Activated naive CD4-positive, alpha-beta T cell treated with anti-CD3 and anti-CD28 coated beads, Interleukin-2, amount 10 ng/mL, durations not matched to agents 7 days and 5 days (primary cell): ENCODE measurements around the gene SLC2A11.
"Not testable (repeated sequence)": the region's sequence is repeated elsewhere in the genome, so short reads cannot be mapped to it uniquely, and the experiment has no call there.

ENCODE experiments used
- CTCF ChIA-PET: fragments of 350-600 bp; sonication (Branson Sonifier 250); formaldehyde crosslinking; loops from one replicate; lab custom pipeline; 2021; ENCODE audit warnings: antibody characterized with exemption; lab: Charles Lee
- DNase-seq: peaks from one replicate; pipeline ENCODE4 v3.0.0-alpha.2; 2020
- H3K27ac Mint-ChIP-seq: one replicate; pipeline ENCODE4 v1.8.0; 2021; ENCODE audit warnings: mild to moderate bottlenecking, moderate library complexity, mixed read lengths
- H3K27me3 Mint-ChIP-seq: one replicate; pipeline ENCODE4 v1.8.0; 2021; ENCODE audit warnings: mild to moderate bottlenecking, mixed read lengths
- H3K36me3 Mint-ChIP-seq: one replicate; pipeline ENCODE4 v1.8.0; 2021; ENCODE audit warnings: mixed read lengths
- H3K4me1 Mint-ChIP-seq: one replicate; pipeline ENCODE4 v1.8.0; 2021; ENCODE audit warnings: mixed read lengths
- H3K4me3 Mint-ChIP-seq: one replicate; pipeline ENCODE4 v1.8.0; 2021; ENCODE audit warnings: mild to moderate bottlenecking, moderate library complexity, mixed read lengths
- H3K9me3 Mint-ChIP-seq: one replicate; pipeline ENCODE4 v1.8.0; 2021; ENCODE audit warnings: mixed read lengths

SLC2A11 gene

DNA sequence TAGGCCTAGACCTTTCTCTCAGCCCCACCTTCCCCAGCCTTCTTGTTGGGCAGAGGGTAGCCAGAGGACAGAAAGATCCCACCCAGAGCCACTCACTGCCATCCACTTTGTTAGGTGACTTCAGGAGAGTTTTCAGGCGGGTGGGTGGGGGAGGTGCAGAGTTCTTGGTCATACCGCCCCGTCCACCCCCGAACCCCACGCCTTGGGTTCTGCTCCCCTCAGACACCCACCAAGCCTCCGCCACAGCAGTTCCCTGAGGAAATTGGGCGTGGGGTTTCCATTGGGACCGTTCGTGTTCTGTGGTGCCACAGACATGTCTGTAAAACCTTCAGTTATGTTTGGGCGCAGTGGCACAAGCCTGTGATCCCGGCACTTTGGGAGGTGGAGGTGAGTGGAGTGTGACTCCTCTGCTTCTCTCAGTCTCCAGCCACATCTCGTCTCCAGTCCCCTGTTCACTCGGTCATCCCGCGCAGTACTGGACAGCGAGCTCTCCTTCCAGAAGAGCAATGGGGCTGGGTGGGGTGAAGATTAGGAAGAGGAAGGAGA is 38.0 kb downstream of the SLC2A11 start:
- CTCF ChIA-PET: interaction anchor here (1.3 kb wide), 1 partner anchor 60 kb away, joined by 3 read pairs; no protein-coding TSS in a partner anchor
- H3K27me3 Mint-ChIP-seq: no peaks in the 10 kb centered on the region
- peaks cover 2% of the 10 kb centered on the region for H3K9me3 Mint-ChIP-seq
- no peak for DNase-seq
- peaks cover 40% of the 10 kb centered on the region for H3K4me1 Mint-ChIP-seq
- H3K36me3 Mint-ChIP-seq: peaks cover 39% of the 10 kb centered on the region
- H3K4me3 Mint-ChIP-seq: peak overlapping the region; percentile 96
- peak overlapping the region; percentile 96 for H3K27ac Mint-ChIP-seq

DNA sequence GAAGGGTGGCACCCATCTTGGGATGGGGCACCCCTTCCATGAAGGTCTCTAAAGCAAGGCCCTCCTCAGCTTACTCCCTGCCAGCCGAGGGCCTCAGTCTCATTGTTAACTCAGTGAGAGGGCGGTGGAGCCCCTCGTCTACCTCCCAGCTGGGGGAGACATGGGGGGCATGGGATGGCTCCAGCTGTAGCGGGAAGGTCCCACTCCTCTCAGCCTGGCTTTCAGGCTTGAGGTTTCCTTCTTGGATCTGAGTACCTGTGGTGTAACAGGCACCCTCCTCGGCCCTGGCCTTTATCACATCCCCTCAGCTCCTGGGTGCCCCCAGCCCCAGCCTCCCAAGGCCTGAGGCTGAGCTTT is 38.5 kb downstream of the SLC2A11 start:
- peaks cover 40% of the 10 kb centered on the region for H3K4me1 Mint-ChIP-seq
- no peak for DNase-seq
- H3K36me3 Mint-ChIP-seq: peaks cover 39% of the 10 kb centered on the region
- H3K9me3 Mint-ChIP-seq: peaks cover 3% of the 10 kb centered on the region
- H3K4me3 Mint-ChIP-seq: peak overlapping the region; percentile 96
- CTCF ChIA-PET: interaction anchor here (1.1 to 1.3 kb wide), 2 partner anchors 60 to 127 kb away, joined by 3 read pairs; no protein-coding TSS in a partner anchor
- H3K27ac Mint-ChIP-seq: peak overlapping the region; percentile 11
- no peaks in the 10 kb centered on the region for H3K27me3 Mint-ChIP-seq

DNA sequence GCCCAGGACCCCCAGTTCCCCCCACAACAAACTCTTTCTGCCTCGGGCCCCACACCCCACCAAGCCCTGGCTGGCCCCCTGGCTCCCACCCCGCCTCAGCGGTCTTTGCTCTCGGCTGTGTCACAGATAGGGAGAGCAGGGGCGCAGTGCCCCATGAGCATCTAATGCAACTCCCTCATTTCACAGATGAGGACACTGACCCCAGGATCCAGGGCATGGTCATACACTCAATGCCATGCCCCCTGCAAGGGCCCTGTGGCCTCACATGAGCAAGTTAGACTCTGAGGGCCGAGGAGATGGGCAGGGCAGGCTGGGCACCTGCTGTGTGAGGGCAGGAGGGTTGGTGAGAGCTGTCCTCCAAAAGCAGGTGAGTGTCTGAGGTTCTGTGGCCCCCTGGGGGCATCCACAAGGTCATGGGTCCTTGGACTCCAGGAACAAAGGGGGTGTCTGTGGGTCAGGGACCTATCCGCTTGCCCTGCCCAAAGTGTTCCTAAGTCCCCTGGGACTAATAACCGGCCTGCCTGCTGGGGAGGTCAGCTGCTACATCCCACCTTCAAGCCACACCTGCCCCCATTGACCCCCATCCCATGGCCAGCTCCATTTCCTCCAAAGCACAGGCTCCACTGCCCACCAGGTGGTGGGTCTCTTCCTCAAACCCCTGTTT is 39.0 kb downstream of the SLC2A11 start:
- Mint-ChIP-seq H3K4me1 (peaks cover 40% of the 10 kb centered on the region), H3K27ac (peak overlapping the region; percentile 45), H3K4me3 (peak overlapping the region; percentile 96), H3K9me3 (peaks cover 3% of the 10 kb centered on the region), H3K27me3 (no peaks in the 10 kb centered on the region), H3K36me3 (peaks cover 39% of the 10 kb centered on the region)
- CTCF ChIA-PET: interaction anchor here (1.1 to 1.3 kb wide), 2 partner anchors 59 to 128 kb away, joined by 3 read pairs; no protein-coding TSS in a partner anchor
- DNase-seq: no peak

DNA sequence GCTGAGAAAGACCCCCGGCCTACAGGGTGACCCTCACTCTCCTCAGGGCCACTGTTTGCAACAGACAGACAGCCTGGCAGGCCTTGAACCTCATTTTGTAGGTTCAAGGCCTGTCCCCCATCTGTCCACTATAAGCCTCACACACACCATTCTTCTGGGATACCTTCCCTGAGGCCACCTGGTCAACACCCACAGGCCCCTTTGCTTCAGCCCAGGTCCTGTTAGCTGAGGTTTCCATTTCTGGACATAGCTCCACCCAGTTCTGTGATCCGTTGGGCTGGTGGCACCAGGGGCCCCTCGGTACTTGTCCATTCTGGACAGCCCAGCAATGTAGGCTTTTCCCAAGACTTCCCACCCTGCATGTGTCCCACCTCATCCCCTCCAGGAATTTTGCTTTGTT is 39.6 kb downstream of the SLC2A11 start:
- peaks cover 39% of the 10 kb centered on the region for H3K36me3 Mint-ChIP-seq
- no peak for DNase-seq
- H3K27ac Mint-ChIP-seq: peak overlapping the region; percentile 45
- peaks cover 3% of the 10 kb centered on the region for H3K9me3 Mint-ChIP-seq
- no peaks in the 10 kb centered on the region for H3K27me3 Mint-ChIP-seq
- H3K4me3 Mint-ChIP-seq: peak overlapping the region; percentile 60
- CTCF ChIA-PET: interaction anchor here (1.1 kb wide), 1 partner anchor 128 kb away, joined by 3 read pairs; no protein-coding TSS in a partner anchor
- peaks cover 37% of the 10 kb centered on the region for H3K4me1 Mint-ChIP-seq

DNA sequence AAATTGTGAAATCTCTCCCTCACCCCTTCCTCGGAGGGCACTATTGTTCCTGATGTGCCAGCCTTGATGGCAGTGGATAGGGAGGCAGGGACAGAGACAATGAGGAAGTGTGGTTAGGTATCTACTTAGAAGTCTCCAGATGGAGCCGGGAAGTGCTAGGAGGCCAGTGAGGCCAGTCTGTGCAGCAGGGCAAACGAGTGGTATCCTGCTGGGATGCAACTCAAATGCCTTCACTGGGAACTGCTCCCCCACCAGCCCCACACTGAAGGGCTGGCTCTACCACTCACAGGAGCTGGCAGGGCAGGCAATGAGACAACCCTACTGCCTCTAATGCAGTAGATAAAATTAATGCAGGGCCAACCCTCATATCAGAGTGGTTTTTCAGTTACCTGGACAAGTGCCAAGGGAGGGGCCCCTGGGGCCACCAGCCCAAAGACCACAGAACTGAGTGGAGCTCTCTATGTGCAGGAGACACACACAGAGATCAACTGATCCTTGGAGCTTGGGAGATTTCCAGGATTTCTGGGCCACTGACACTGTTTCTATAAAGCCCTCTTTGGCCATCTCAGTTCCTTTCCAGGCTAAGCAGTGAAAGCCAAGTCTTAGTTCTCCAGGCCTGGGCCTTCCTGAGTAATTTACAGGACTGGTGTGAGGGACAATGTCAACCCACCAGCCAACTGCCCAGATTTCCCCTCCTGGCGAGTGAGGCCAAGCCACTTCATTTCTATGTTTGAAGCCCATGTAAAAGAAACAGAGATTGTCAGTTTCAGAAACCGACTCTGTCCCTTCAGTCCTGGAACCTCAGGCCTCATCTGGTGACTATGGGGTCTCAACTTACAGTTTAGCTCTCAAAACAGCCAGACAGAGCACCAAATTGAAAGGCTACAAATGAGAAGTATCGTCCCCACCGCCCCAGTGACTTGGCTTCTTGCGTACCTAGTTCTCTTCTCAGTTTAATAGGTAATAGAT is 40.6 kb downstream of the SLC2A11 start:
- CTCF ChIA-PET: no interaction called here
- Mint-ChIP-seq H3K27me3 (no peaks in the 10 kb centered on the region), H3K4me3 (no peak overlapping the region), H3K36me3 (peaks cover 37% of the 10 kb centered on the region), H3K27ac (peak overlapping the region; percentile 65), H3K4me1 (peaks cover 27% of the 10 kb centered on the region), H3K9me3 (peaks cover 3% of the 10 kb centered on the region)
- DNase-seq: no peak

DNA sequence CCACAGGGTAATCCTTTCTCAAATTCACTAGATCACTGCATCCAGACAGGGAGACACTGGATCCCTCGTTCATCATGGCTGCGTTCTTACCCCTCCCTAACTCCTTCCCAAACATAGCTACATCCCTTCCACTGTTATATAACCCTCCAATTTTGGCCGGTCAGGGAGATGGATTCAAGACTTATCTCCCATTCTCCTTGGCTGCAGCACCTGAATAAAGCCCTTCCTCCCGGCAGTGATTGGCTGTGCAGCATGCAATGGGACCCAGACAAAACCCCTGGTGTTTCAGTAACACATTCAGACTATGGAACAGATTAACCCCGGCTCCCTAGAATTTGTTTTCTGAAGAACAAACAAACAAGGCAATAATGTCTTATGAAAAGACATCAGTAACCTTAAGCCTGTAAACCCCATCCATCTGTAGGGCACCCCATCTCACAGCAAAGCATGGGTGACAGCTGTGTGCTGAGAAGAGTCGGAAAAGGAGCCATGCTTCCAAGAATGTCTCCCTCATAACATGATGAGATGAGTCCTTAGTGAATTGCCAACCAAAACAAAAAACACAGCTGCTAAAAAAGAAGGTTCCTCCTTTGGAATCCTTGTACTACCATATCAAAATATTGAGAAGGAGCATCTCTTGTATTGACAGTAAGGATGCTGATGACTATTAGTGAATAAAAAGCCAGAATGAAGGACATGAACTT is 41.5 kb downstream of the SLC2A11 start:
- no peak for DNase-seq
- Mint-ChIP-seq H3K27me3 (no peaks in the 10 kb centered on the region), H3K36me3 (peaks cover 37% of the 10 kb centered on the region), H3K9me3 (peaks cover 3% of the 10 kb centered on the region), H3K4me3 (no peak overlapping the region), H3K27ac (no peak overlapping the region), H3K4me1 (peaks cover 21% of the 10 kb centered on the region)
- CTCF ChIA-PET: no interaction called here

DNA sequence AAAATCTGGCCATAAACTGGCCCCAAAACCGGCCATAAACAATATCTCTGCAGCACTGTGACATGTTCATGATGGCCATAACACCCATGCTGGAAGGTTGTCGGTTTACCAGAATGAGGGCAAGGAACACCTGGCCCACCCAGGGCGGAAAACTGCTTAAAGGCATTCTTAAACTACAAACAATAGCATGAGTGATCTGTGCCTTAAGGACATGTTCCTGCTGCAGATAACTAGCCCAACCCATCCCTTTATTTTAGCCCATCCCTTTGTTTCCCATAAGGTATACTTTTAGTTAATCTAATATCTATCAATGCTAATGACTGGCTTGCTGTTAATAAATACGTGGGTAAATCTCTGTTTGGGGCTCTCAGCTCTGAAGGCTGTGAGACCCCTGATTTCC is 42.6 kb downstream of the SLC2A11 start:
- H3K27ac Mint-ChIP-seq, CTCF ChIA-PET, H3K27me3 Mint-ChIP-seq, H3K9me3 Mint-ChIP-seq, DNase-seq, H3K4me3 Mint-ChIP-seq: not testable (repeated sequence)
- H3K36me3 Mint-ChIP-seq: peaks cover 30% of the 10 kb centered on the region
- H3K4me1 Mint-ChIP-seq: peaks cover 27% of the 10 kb centered on the region

DNA sequence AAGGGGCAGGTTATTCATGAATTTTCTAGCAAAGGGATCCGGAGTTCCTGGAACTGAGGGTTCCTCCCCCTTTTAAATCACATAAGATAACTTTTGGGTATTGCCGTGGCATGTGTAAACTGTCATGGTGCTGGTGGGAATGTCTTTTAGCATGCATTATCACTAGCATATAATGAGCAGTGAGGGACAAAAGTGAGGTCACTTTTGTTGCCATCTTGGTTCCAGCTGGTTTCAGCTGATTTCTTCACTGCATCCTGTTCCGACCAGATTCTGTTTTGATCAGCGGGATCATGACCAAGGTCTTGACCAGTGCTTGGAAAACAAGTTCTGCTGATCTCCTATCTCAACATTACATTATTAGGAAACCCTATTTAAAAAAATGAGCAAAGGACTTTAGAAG is 43.9 kb downstream of the SLC2A11 start:
- CTCF ChIA-PET: no interaction called here
- no peak for DNase-seq
- Mint-ChIP-seq H3K27ac (no peak overlapping the region), H3K4me1 (peaks cover 16% of the 10 kb centered on the region), H3K9me3 (peaks cover 3% of the 10 kb centered on the region), H3K36me3 (peaks cover 22% of the 10 kb centered on the region), H3K27me3 (peaks cover 12% of the 10 kb centered on the region), H3K4me3 (no peak overlapping the region)

DNA sequence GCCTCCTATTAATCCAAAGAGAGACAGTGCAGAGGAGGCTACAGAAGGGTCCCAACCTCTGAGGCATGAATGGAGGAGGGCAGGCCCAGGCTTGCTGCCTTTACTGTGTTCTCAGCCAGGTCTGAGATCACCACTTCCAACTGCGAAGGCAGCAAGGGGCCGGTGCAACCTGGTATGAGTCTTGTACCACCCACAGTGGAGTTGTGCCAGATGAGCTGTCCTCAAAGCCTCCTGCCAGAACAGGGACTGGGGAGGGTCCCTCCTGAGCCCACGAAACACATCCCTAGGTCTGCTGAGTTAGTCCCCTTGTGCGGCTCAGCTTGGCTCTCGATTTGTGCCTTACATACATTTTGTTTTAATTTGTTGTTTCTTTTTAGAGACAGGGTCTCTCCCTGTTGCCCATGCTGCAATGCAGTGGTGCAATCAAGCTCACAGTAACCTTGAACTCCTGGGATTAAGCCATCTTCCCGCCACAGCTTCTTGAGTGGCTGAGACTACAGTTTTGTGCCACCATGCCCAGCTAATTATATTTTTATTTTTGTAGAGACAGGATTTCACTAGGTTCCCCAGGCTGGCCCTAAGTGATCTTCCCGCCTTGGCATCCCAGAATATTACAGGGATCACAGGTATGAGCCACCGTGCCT is 45.8 kb downstream of the SLC2A11 start:
- H3K9me3 Mint-ChIP-seq: peaks cover 3% of the 10 kb centered on the region
- H3K4me1 Mint-ChIP-seq: peaks cover 10% of the 10 kb centered on the region
- H3K4me3 Mint-ChIP-seq: no peak overlapping the region
- no peak for DNase-seq
- peaks cover 16% of the 10 kb centered on the region for H3K27me3 Mint-ChIP-seq
- CTCF ChIA-PET: interaction anchor here (0.8 to 1.1 kb wide), 2 partner anchors 9 to 23 kb away, joined by 4 to 5 read pairs; partner anchors contain the start of gene MIF
- H3K36me3 Mint-ChIP-seq: peaks cover 9% of the 10 kb centered on the region
- H3K27ac Mint-ChIP-seq: no peak overlapping the region

DNA sequence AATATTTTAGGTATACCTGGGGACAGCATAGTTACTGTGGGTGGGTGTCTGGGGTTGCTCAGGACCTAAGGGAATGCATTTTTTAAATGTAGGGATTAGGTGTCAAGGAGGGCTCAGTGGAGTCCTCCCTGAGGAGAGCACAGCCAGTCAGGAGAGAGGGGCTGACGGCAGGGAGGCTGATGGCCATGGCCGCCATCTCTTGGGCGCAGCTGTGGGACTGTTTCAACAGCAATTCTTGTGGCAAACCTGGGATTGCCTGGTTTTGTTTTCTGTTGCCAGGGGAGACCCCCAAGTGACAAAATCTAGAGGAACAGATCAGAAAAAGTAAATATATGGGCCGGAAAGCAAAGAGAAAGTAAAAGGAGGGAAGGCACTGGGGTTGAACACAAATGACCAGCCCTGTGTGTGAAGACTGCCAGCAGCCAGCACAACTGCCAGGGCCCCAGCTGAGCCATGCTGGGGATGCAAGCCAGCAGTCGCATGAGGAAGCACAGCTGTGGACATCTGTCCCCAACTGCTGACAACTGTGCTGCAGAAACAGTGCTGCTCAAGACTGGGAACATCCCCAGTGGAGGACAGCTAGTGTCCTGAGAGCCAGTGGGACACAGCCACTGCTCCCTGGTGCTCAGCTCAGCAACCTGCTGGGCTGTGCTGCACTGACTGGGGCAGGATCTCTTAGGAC is 47.0 kb downstream of the SLC2A11 start:
- H3K27ac Mint-ChIP-seq: no peak overlapping the region
- H3K36me3 Mint-ChIP-seq: peaks cover under 1% of the 10 kb centered on the region
- peaks cover 16% of the 10 kb centered on the region for H3K27me3 Mint-ChIP-seq
- peaks cover 8% of the 10 kb centered on the region for H3K4me1 Mint-ChIP-seq
- H3K4me3 Mint-ChIP-seq: no peak overlapping the region
- H3K9me3 Mint-ChIP-seq: peaks cover 3% of the 10 kb centered on the region
- DNase-seq: no peak
- CTCF ChIA-PET: interaction anchor here (0.8 kb wide), 1 partner anchor 10 kb away, joined by 3 read pairs; the partner anchor contains the start of gene MIF

DNA sequence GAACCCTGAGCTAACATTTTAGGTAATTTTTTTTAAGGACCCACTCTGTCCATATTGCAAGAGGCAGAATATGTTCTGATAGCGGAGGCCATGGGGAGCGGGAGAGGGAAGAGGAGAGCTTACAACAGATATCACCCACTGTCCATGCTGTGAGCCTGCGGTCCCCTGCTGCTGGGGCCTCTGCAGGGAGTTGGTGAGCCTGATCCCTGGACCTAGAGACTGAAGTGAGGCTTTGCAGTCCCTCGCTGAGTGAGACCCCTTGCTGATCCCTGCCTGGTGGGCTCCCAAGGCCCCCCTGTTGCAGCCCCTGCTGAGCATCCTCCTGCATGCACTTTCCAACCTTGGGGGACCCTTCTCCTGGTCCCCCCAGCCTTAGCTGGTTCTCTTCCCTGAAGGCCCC is 49.0 kb downstream of the SLC2A11 start:
- Mint-ChIP-seq H3K27me3 (peaks cover 16% of the 10 kb centered on the region), H3K4me3 (no peak overlapping the region), H3K36me3 (no peaks in the 10 kb centered on the region), H3K27ac (no peak overlapping the region), H3K4me1 (peaks cover 11% of the 10 kb centered on the region), H3K9me3 (no peaks in the 10 kb centered on the region)
- CTCF ChIA-PET: no interaction called here
- no peak for DNase-seq

DNA sequence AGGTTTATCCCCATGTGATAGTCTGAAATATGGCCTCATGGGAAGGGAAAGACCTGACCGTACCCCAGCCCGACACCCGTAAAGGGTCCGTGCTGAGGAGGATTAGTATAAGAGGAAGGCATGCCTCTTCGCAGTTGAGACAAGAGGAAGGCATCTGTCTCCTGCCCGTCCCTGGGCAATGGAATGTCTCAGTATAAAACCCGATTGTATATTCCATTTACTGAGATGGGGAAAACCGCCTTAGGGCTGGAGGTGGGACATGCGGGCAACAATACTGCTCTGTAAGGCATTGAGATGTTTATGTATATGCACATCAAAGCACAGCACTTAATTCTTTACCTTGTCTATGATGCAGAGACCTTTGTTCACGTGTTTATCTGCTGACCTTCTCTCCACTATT is 49.7 kb downstream of the SLC2A11 start:
- CTCF ChIA-PET, H3K4me3 Mint-ChIP-seq, H3K9me3 Mint-ChIP-seq, H3K36me3 Mint-ChIP-seq, DNase-seq, H3K27ac Mint-ChIP-seq: not testable (repeated sequence)
- Mint-ChIP-seq H3K27me3 (peaks cover 16% of the 10 kb centered on the region), H3K4me1 (peaks cover 15% of the 10 kb centered on the region)
